ENCODE measurements around the gene DNAI2.
"Not testable (repeated sequence)": the region's sequence is repeated elsewhere in the genome, so short reads cannot be mapped to it uniquely, and the experiment has no call there.

Gene DNAI2

DNA sequence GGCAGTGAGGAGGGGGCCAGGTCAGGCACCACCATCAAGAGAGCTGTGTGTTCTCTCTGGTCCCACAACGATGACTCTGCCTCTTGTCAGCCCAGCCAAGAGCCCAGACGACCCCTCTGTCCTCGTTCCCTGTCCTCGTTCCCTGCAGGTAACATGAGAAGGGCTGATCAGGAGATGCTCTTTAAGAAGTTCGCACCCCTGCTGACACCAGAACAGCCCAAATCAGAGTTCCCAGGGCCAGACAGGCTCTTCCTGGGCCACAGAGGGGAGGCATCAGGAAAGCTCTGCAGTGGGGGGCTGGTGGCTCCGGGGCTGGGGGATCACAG lies 13.5 kb upstream of the DNAI2 start:
- Histone ChIP-seq H3K4me1 (ENCODE audit: control insufficient read depth, insufficient read depth, low read length) (peaks cover 21% of the 10 kb centered on the region), H3K36me3 (ENCODE audit: control insufficient read depth, insufficient read depth, low read length) (no peaks in the 10 kb centered on the region), H3K9me3 (ENCODE audit: control insufficient read depth, insufficient read depth, low read depth, low read length) (no peaks in the 10 kb centered on the region), H3K27ac (ENCODE audit: low read depth, low read length) (no peak overlapping the region), H3K4me3 (ENCODE audit: low read depth, low read length) (no peak overlapping the region), H3K27me3 (ENCODE audit: control insufficient read depth, insufficient read depth, low read length) (no peaks in the 10 kb centered on the region), H3K9ac (ENCODE audit: low read length) (no peak overlapping the region)

DNA sequence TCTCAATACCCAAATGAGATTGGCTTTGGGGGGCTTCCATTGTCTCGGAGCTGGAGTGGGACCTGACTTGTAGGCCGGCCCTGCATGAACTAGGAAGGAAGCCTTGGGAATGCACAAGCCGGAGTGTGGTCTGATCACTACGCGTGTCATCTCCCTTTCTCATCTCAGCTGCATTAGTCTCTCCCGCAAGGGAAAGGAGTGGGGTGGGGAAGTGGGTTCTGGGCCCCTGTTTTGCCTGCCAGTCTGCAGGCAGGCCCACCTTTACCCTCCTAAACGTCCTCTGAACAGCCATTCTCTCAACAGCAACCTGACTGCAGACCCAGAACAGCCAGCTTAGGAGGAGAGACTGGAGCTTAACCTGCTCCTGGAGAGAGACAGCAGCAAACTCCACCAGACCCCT lies 11.4 kb upstream of the DNAI2 start:
- H3K9ac ChIP-seq (ENCODE audit: low read length), result no peak overlapping the region
- H3K4me1 ChIP-seq (ENCODE audit: control insufficient read depth, insufficient read depth, low read length), result peaks cover 21% of the 10 kb centered on the region
- H3K9me3 ChIP-seq (ENCODE audit: control insufficient read depth, insufficient read depth, low read depth, low read length), result no peaks in the 10 kb centered on the region
- H3K27me3 ChIP-seq (ENCODE audit: control insufficient read depth, insufficient read depth, low read length), result no peaks in the 10 kb centered on the region
- no peaks in the 10 kb centered on the region for H3K36me3 ChIP-seq (ENCODE audit: control insufficient read depth, insufficient read depth, low read length)
- no peak overlapping the region for H3K27ac ChIP-seq (ENCODE audit: low read depth, low read length)
- H3K4me3 ChIP-seq (ENCODE audit: low read depth, low read length), result no peak overlapping the region

DNA sequence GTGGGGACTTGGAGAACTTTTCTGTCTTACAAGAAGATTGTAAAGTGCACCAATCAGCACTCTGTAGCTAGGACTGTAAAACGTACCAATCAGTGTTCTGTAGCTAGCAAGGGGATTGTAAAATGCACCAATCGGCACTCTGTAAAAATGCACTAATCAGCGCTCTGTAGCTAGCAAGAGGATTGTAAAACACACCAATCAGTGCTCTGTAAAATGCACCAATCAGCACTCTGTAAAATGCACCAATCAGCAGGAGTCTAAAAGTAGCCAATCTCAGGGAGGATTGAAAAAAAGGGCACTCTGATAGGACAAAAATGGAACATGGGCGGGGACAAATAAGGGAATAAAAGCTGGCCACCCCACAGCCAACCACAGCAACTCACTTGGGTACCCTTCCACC lies 7.0 kb upstream of the DNAI2 start:
- H3K9me3 ChIP-seq (ENCODE audit: control insufficient read depth, insufficient read depth, low read depth, low read length); H3K27me3 ChIP-seq (ENCODE audit: control insufficient read depth, insufficient read depth, low read length); H3K27ac ChIP-seq (ENCODE audit: low read depth, low read length); H3K4me1 ChIP-seq (ENCODE audit: control insufficient read depth, insufficient read depth, low read length); H3K36me3 ChIP-seq (ENCODE audit: control insufficient read depth, insufficient read depth, low read length); H3K4me3 ChIP-seq (ENCODE audit: low read depth, low read length); H3K9ac ChIP-seq (ENCODE audit: low read length): not testable (repeated sequence)

DNA sequence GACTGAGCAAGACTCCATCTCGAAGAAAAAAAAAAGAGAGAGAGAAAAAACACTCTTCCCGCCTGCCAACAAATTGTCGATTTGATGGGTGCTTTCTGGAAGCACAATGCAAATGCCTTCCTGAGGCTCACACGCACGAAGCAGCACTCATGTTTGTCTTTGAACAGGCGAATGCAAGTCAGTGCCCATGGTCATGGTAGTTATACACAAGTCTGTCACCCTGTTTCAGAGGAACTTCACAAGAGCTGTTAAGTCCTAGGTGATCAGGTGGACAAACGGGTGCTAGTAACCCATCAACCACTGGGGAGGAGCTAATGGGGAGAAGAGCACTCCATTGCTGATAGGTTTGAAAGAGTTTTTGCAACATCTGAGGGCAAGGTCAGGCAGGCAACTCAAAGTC lies 6.5 kb upstream of the DNAI2 start:
- no peaks in the 10 kb centered on the region for H3K36me3 ChIP-seq (ENCODE audit: control insufficient read depth, insufficient read depth, low read length)
- no peaks in the 10 kb centered on the region for H3K9me3 ChIP-seq (ENCODE audit: control insufficient read depth, insufficient read depth, low read depth, low read length)
- H3K27me3 ChIP-seq (ENCODE audit: control insufficient read depth, insufficient read depth, low read length), result no peaks in the 10 kb centered on the region; the same call in 1 of the 2 replicates

DNA sequence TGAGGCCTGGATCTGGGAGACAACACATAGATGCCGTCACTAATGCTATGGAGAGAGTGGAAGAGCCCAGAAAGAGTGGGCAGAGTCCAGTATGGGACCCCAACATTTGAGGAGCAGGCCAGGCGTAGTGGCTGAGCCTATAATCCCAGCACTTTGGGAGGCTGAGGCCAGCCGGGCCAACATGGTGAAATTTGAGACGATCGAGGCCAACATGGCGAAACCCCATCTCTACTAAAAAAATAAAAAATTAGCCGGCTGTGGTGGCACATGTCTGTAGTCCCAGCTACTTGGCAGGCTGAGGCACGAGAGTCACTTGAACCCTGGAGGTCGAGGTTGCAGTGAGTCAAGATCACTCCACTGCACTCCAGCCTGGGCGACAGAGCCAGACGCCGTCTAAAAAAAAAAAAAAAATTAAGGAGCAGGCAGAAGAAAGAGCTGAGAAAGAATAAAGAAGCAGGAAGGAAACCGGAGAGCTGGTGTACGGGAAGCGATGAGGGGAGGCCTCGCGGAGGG lies 6.0 kb upstream of the DNAI2 start:
- Histone ChIP-seq H3K9ac (ENCODE audit: low read length) (no peak overlapping the region), H3K4me1 (ENCODE audit: control insufficient read depth, insufficient read depth, low read length) (peaks cover 17% of the 10 kb centered on the region), H3K9me3 (ENCODE audit: control insufficient read depth, insufficient read depth, low read depth, low read length) (no peaks in the 10 kb centered on the region), H3K27ac (ENCODE audit: low read depth, low read length) (no peak overlapping the region), H3K36me3 (ENCODE audit: control insufficient read depth, insufficient read depth, low read length) (no peaks in the 10 kb centered on the region), H3K27me3 (ENCODE audit: control insufficient read depth, insufficient read depth, low read length) (no peaks in the 10 kb centered on the region; the same call in 1 of the 2 replicates), H3K4me3 (ENCODE audit: low read depth, low read length) (no peak overlapping the region)

More for the DNA sequence above, 6.5 kb upstream of the DNAI2 start:
- peaks cover 13% of the 10 kb centered on the region for H3K4me1 ChIP-seq (ENCODE audit: control insufficient read depth, insufficient read depth, low read length)
- H3K9ac ChIP-seq (ENCODE audit: low read length), result no peak overlapping the region
- no peak overlapping the region for H3K27ac ChIP-seq (ENCODE audit: low read depth, low read length)
- H3K4me3 ChIP-seq (ENCODE audit: low read depth, low read length), result no peak overlapping the region

DNA sequence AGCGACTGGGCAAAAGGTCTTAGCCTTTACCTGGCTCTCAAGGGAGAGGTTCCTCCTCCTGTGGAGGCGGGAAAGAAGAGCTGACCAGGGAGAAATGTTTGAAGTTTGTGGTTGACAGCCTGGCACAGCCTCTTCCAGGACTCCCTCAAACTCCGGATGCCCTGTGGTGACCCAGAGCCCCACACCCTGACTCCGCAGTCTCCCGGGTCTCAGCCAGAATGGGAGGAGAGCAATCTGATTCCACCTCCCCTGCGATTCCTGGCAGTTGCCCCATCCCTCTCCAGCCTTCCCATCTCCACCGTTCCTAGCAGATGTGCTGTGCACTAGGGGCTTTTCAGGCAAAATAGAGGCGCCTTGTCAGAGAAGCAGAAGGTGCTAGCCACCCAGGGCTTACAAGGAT lies 5.5 kb upstream of the DNAI2 start:
- H3K4me3 ChIP-seq (ENCODE audit: low read depth, low read length), result no peak overlapping the region
- peaks cover 17% of the 10 kb centered on the region for H3K4me1 ChIP-seq (ENCODE audit: control insufficient read depth, insufficient read depth, low read length)
- no peak overlapping the region for H3K27ac ChIP-seq (ENCODE audit: low read depth, low read length)
- no peaks in the 10 kb centered on the region; the same call in 1 of the 2 replicates for H3K27me3 ChIP-seq (ENCODE audit: control insufficient read depth, insufficient read depth, low read length)
- H3K9ac ChIP-seq (ENCODE audit: low read length), result no peak overlapping the region
- no peaks in the 10 kb centered on the region for H3K9me3 ChIP-seq (ENCODE audit: control insufficient read depth, insufficient read depth, low read depth, low read length)
- H3K36me3 ChIP-seq (ENCODE audit: control insufficient read depth, insufficient read depth, low read length), result no peaks in the 10 kb centered on the region

DNA sequence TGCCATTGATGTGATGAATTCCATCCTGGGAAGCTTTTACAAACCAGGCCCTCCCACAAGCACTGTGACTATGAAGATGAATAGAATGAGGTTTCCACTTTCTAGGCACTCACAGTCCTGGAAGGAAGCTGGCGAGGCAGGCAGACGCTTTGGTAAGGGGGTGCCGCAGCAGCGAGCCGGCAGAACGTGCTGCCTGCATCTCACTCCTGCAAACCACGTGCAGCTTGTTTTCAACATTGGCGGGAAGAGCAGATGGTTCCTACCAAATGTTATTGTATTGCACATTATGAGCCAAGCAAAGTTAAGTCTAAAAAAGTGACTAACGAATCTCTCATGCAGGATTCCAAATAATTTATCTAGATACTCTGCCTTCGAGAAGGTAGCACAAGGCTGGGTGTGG lies 3.7 kb upstream of the DNAI2 start:
- Histone ChIP-seq H3K4me1 (ENCODE audit: control insufficient read depth, insufficient read depth, low read length) (peaks cover 21% of the 10 kb centered on the region), H3K27me3 (ENCODE audit: control insufficient read depth, insufficient read depth, low read length) (peaks cover 12% of the 10 kb centered on the region), H3K4me3 (ENCODE audit: low read depth, low read length) (no peak overlapping the region), H3K27ac (ENCODE audit: low read depth, low read length) (no peak overlapping the region), H3K9me3 (ENCODE audit: control insufficient read depth, insufficient read depth, low read depth, low read length) (no peaks in the 10 kb centered on the region), H3K9ac (ENCODE audit: low read length) (no peak overlapping the region), H3K36me3 (ENCODE audit: control insufficient read depth, insufficient read depth, low read length) (no peaks in the 10 kb centered on the region)

DNA sequence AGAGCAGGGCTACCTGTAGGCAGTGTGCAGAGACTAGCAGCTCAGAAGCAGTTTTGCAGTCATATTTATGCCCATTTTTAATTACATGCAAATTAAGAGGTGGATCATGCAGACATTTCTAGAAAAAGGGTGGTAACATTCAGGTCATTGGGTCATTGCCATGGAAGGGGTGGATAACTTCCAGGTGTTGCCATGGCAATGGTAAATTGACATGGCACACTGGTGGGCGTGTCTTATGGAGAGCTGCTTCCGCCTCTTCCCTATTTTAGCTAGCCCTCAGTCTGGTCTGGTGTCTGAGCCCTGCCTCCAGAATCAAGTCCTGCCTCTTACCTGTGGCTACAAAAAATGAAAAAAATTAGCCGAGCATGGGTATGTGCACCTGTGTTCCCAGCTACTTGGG lies 2.8 kb upstream of the DNAI2 start:
- peaks cover 16% of the 10 kb centered on the region for H3K27me3 ChIP-seq (ENCODE audit: control insufficient read depth, insufficient read depth, low read length)
- peaks cover 22% of the 10 kb centered on the region for H3K4me1 ChIP-seq (ENCODE audit: control insufficient read depth, insufficient read depth, low read length)
- no peak overlapping the region for H3K4me3 ChIP-seq (ENCODE audit: low read depth, low read length)
- H3K27ac ChIP-seq (ENCODE audit: low read depth, low read length), result no peak overlapping the region
- no peak overlapping the region for H3K9ac ChIP-seq (ENCODE audit: low read length)
- no peaks in the 10 kb centered on the region for H3K36me3 ChIP-seq (ENCODE audit: control insufficient read depth, insufficient read depth, low read length)
- no peaks in the 10 kb centered on the region for H3K9me3 ChIP-seq (ENCODE audit: control insufficient read depth, insufficient read depth, low read depth, low read length)

DNA sequence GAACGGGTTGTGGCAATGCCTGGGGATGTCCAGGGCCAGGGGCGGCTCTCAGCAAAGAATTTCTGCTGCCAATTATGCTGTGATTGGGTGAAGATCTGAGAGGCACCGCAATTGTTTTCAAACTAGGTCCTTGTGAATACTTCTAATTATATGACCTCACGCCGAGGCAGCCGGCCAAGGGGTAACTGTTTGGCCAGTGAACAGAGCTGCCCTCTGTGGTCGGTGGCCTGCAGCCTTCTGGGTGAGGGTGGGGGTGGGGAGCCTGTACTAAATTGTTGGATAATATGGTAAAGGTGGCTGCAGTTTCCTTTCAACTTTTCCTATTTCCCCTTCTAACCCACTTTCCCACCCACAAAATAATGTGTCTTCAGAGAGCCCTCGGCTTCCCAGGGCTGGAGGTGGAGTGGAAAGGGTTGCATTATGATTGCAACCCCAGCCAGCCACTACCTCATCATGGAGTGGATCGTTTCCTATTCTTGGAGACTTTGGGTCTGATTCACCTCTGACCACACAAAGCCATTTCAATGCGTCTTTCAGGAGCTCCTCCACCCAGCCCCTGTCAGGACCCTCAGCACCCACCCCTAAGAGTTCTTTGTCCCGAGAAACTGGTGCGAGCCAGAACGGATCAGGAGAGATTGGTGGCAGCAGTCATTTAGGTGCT lies 2.0 kb upstream of the DNAI2 start:
- H3K27ac ChIP-seq (ENCODE audit: low read depth, low read length), result no peak overlapping the region
- peaks cover 16% of the 10 kb centered on the region for H3K27me3 ChIP-seq (ENCODE audit: control insufficient read depth, insufficient read depth, low read length)

DNA sequence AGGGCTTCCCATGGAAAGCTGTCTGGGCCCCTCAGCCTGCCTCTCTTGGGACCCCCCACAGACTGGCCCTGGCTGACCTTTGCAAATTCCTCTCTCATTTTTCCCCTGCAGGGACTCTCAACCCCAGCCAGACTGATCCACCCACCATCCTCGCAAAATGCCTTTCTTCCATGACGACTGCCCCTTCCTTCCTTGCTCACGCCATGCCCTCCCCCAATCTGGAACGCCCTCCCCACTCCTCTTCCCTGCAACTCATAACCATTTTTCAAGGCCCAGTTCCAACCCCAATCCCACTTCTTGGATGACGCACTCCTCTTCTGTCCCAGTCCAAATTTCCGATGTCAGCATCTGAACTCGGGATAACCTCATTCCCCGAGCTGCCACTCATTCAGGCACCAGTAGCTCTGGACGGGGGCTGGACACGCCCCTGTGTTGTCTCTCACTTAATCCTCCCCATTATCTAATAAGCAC lies 1.3 kb upstream of the DNAI2 start:
- H3K4me1 ChIP-seq (ENCODE audit: control insufficient read depth, insufficient read depth, low read length), result peaks cover 26% of the 10 kb centered on the region

More for the DNA sequence above, 2.0 kb upstream of the DNAI2 start:
- no peaks in the 10 kb centered on the region for H3K36me3 ChIP-seq (ENCODE audit: control insufficient read depth, insufficient read depth, low read length)
- no peak overlapping the region for H3K4me3 ChIP-seq (ENCODE audit: low read depth, low read length)
- H3K9ac ChIP-seq (ENCODE audit: low read length), result no peak overlapping the region
- H3K4me1 ChIP-seq (ENCODE audit: control insufficient read depth, insufficient read depth, low read length), result peaks cover 26% of the 10 kb centered on the region
- no peaks in the 10 kb centered on the region for H3K9me3 ChIP-seq (ENCODE audit: control insufficient read depth, insufficient read depth, low read depth, low read length)

DNA sequence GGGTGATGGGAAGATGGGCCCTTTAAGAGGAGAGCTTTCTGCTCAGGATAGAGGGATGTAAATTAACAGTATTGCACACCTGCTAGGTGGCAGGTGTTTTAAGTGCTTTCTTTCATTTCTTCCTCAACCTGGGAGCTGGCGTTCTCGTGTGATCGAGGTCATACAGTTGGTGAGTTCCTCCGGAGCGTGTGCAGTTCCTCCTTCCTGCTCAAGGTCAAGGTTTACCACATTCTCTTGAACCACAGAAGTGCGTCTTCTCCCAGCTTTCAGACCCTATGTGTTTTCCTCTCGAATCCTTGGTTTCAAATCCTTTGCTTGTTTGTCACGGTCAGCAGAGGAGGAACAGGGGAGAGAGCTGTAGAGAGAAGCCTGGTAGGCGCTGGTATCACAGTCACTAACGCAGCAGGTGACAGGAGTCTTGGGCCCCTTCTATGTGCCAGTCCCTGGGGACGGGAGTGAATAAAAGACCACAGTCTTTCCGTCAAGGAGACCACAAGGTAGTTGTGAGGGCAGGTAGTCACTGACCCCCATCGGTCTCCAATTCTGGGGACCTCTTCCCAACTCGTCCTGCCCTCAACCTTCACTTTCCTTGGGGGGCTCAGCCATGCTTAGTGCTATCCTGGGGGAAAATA lies 791 bp downstream of the DNAI2 start:
- Histone ChIP-seq H3K4me3 (ENCODE audit: low read depth, low read length) (no peak overlapping the region), H3K27me3 (ENCODE audit: control insufficient read depth, insufficient read depth, low read length) (peaks cover 16% of the 10 kb centered on the region), H3K4me1 (ENCODE audit: control insufficient read depth, insufficient read depth, low read length) (peaks cover 26% of the 10 kb centered on the region), H3K9ac (ENCODE audit: low read length) (no peak overlapping the region), H3K36me3 (ENCODE audit: control insufficient read depth, insufficient read depth, low read length) (no peaks in the 10 kb centered on the region), H3K27ac (ENCODE audit: low read depth, low read length) (no peak overlapping the region), H3K9me3 (ENCODE audit: control insufficient read depth, insufficient read depth, low read depth, low read length) (no peaks in the 10 kb centered on the region)

More for the DNA sequence above, 1.3 kb upstream of the DNAI2 start:
- Histone ChIP-seq H3K9ac (ENCODE audit: low read length) (no peak overlapping the region), H3K27me3 (ENCODE audit: control insufficient read depth, insufficient read depth, low read length) (peaks cover 16% of the 10 kb centered on the region), H3K36me3 (ENCODE audit: control insufficient read depth, insufficient read depth, low read length) (no peaks in the 10 kb centered on the region), H3K27ac (ENCODE audit: low read depth, low read length) (no peak overlapping the region), H3K9me3 (ENCODE audit: control insufficient read depth, insufficient read depth, low read depth, low read length) (no peaks in the 10 kb centered on the region), H3K4me3 (ENCODE audit: low read depth, low read length) (no peak overlapping the region)

Data from HUES6 (cell line).